A673 (cell line): Measurements from ENCODE around the gene EBF4.

Source experiments
- CTCF ChIP-seq: fragments of 300-800, 200-600 bp; sonication (generic); conservative IDR thresholded peaks from 2 replicates; pipeline ENCODE4 v1.5.1; 2017; ENCODE audit warnings: low read depth, mild to moderate bottlenecking, antibody characterized with exemption, low read length, moderate library complexity, mixed read lengths
- EZH2 ChIP-seq: fragments of 200-600 bp; sonication (generic); IDR thresholded peaks from 2 replicates; pipeline ENCODE4 v1.6.1; 2017; ENCODE audit warnings: borderline replicate concordance, low read depth, mild to moderate bottlenecking, mixed read lengths, antibody characterized with exemption, low read length; ENCODE audit not compliant: poor library complexity, severe bottlenecking

GRCh38 chr20:2755451-2756055, 63.0 kb downstream of the EBF4 start:
- TF ChIP-seq CTCF (no peak), EZH2 (no peak)
